Spleen (tissue), 7 donors: ENCODE results near the gene MUC21.
"Not testable (repeated sequence)": the region's sequence is repeated elsewhere in the genome, so short reads cannot be mapped to it uniquely, and the experiment has no call there.

ENCODE experiments used
- CTCF ChIP-seq, 11 experiments: fragments of 200-600 bp in 7 of 11; fragments of 450-650 bp in 4 of 11; sonication (generic) in 4 of 11; IDR thresholded peaks in 8 of 11; conservative IDR thresholded peaks in 3 of 11; 1 replicate in 7 of 11; 2 replicates in 4 of 11; pipeline versions ENCODE4 v1.4.0 to v1.8.0; 2016 to 2021; ENCODE audit warnings: antibody characterized with exemption in 11 of 11, inconsistent platforms in 4 of 11, mild to moderate bottlenecking in 1 of 11
- POLR2A ChIP-seq, 3 donors: fragments of 450-650 bp; IDR thresholded peaks; one replicate each; pipeline ENCODE4 v1.5.1; 2017; ENCODE audit warnings: antibody characterized with exemption in 3 of 3, mild to moderate bottlenecking in 1 of 3
- POLR2AphosphoS5 ChIP-seq, 3 donors: sonication (generic); formaldehyde crosslinking; IDR thresholded peaks; one replicate each; pipeline ENCODE4 v1.5.1; 2017; ENCODE audit warnings: antibody characterized with exemption in 3 of 3
- donor health status: DM: no; HTN: no; CAD: no; lungs with moderate emphysema.
- donor health status: DM: no; HTN: no; CAD: no.
- donor health status: DM: no; HTN: no; CAD: no.

GRCh38 chr6:31021705-31022531, 38.4 kb downstream of the MUC21 start:
- TF ChIP-seq CTCF (IDR thresholded peaks at IDR 0.05 in 8 of 11, conservative IDR thresholded peaks at IDR 0.05 in 3 of 11); POLR2AphosphoS5 (IDR thresholded peaks at IDR 0.05); POLR2A (IDR thresholded peaks at IDR 0.05): not testable (repeated sequence)
